ENCODE results near the gene KSR2.
"Not testable (repeated sequence)": the region's sequence is repeated elsewhere in the genome, so short reads cannot be mapped to it uniquely, and the experiment has no call there.

Gene KSR2

GRCh38 chr12:117818400-117818799 is 150.4 kb downstream of the KSR2 start:
- in situ Hi-C loops (cut with HindIII; ENCODE audit: low pct_ligation_motif_present, low sequenced_read_pairs): no loop called here
- Histone ChIP-seq H3K27ac (no peak overlapping the region), H3K27me3 (replicated peaks) (no peaks in the 10 kb centered on the region), H3K36me3 (replicated peaks) (no peaks in the 10 kb centered on the region), H3K4me3 (ENCODE audit: low read depth, low read length) (no peak overlapping the region)
- DNase-seq: no peak
- no peak for TF ChIP-seq CTCF (IDR thresholded peaks at IDR 0.05; ENCODE audit: low read depth, low read length, missing control alignments)

GRCh38 chr12:117809509-117809908 is 159.3 kb downstream of the KSR2 start:
- no peak for DNase-seq
- in situ Hi-C loops (cut with HindIII; ENCODE audit: low pct_ligation_motif_present, low sequenced_read_pairs): no loop called here
- H3K27ac ChIP-seq: no peak overlapping the region
- H3K36me3 ChIP-seq (replicated peaks): no peaks in the 10 kb centered on the region
- H3K27me3 ChIP-seq (replicated peaks): no peaks in the 10 kb centered on the region
- H3K4me3 ChIP-seq (ENCODE audit: low read depth, low read length): no peak overlapping the region
- no peak for TF ChIP-seq CTCF (IDR thresholded peaks at IDR 0.05; ENCODE audit: low read depth, low read length, missing control alignments)

- H3K4me3 ChIP-seq (ENCODE audit: low read depth, low read length): no peak overlapping the region
- no peak for DNase-seq
- H3K27ac ChIP-seq: no peak overlapping the region
- H3K36me3 ChIP-seq (replicated peaks): no peaks in the 10 kb centered on the region
- H3K27me3 ChIP-seq (replicated peaks): no peaks in the 10 kb centered on the region
- in situ Hi-C loops (cut with HindIII; ENCODE audit: low pct_ligation_motif_present, low sequenced_read_pairs): no loop called here
- no peak for TF ChIP-seq CTCF (IDR thresholded peaks at IDR 0.05; ENCODE audit: low read depth, low read length, missing control alignments)
These were observed 160.8 kb downstream of the KSR2 start for GRCh38 chr12:117807946-117808345.

GRCh38 chr12:117807355-117807754 is 161.4 kb downstream of the KSR2 start:
- TF ChIP-seq CTCF (IDR thresholded peaks at IDR 0.05; ENCODE audit: low read depth, low read length, missing control alignments): no peak
- H3K27me3 ChIP-seq (replicated peaks): no peaks in the 10 kb centered on the region
- DNase-seq: no peak
- no peaks in the 10 kb centered on the region for H3K36me3 ChIP-seq (replicated peaks)
- no peak overlapping the region for H3K4me3 ChIP-seq (ENCODE audit: low read depth, low read length)
- in situ Hi-C loops (cut with HindIII; ENCODE audit: low pct_ligation_motif_present, low sequenced_read_pairs): no loop called here
- H3K27ac ChIP-seq: no peak overlapping the region

- DNase-seq: no peak
- Histone ChIP-seq H3K27me3 (replicated peaks) (no peaks in the 10 kb centered on the region), H3K36me3 (replicated peaks) (no peaks in the 10 kb centered on the region), H3K27ac (no peak overlapping the region), H3K4me3 (ENCODE audit: low read depth, low read length) (no peak overlapping the region)
- in situ Hi-C loops (cut with HindIII; ENCODE audit: low pct_ligation_motif_present, low sequenced_read_pairs): no loop called here
- no peak for TF ChIP-seq CTCF (IDR thresholded peaks at IDR 0.05; ENCODE audit: low read depth, low read length, missing control alignments)
These were observed 162.9 kb downstream of the KSR2 start for GRCh38 chr12:117805865-117806264.

- no peaks in the 10 kb centered on the region for H3K36me3 ChIP-seq (replicated peaks)
- no peak overlapping the region for H3K27ac ChIP-seq
- in situ Hi-C loops (cut with HindIII; ENCODE audit: low pct_ligation_motif_present, low sequenced_read_pairs): no loop called here
- no peaks in the 10 kb centered on the region for H3K27me3 ChIP-seq (replicated peaks)
- no peak overlapping the region for H3K4me3 ChIP-seq (ENCODE audit: low read depth, low read length)
- DNase-seq: no peak
- no peak for TF ChIP-seq CTCF (IDR thresholded peaks at IDR 0.05; ENCODE audit: low read depth, low read length, missing control alignments)
These were observed 165.8 kb downstream of the KSR2 start for GRCh38 chr12:117803001-117803400.

GRCh38 chr12:117800711-117801110 is 168.1 kb downstream of the KSR2 start:
- H3K27me3 ChIP-seq (replicated peaks); in situ Hi-C loops (cut with HindIII; ENCODE audit: low pct_ligation_motif_present, low sequenced_read_pairs); H3K36me3 ChIP-seq (replicated peaks); DNase-seq; H3K4me3 ChIP-seq (ENCODE audit: low read depth, low read length); H3K27ac ChIP-seq: not testable (repeated sequence)

Data from brain microvascular endothelial cell (primary cell).